Ovary (tissue), 9 donors: ENCODE data around the gene GATB. TPM values are rescaled to one million over a fixed set of nuclear protein-coding genes. Genes with fewer than 3 reads are reported as not detected.

Experiments used
- DNase-seq, 5 donors: peaks; one replicate each; pipeline ENCODE4 v3.0.0-alpha.2; 2019 to 2020
- H3K27ac ChIP-seq, 2 donors: fragments of 200-600 bp; one replicate each; pipeline versions ENCODE4 v1.5.1 to v1.8.0; 2019 to 2022
- H3K27me3 ChIP-seq: fragments of 200-600 bp; one replicate; pipeline ENCODE4 v1.8.0; 2022
- H3K36me3 ChIP-seq: fragments of 200-600 bp; sonication (generic); one replicate; pipeline ENCODE4 v1.5.1; 2019
- H3K4me1 ChIP-seq: one replicate; pipeline ENCODE4 v1.8.1; 2013; ENCODE audit warnings: mild to moderate bottlenecking, moderate library complexity; ENCODE audit not compliant: insufficient read depth
- H3K4me3 ChIP-seq: fragments of 200-600 bp; sonication (generic); one replicate; pipeline ENCODE4 v1.5.1; 2017
- H3K9me3 ChIP-seq, 2 donors: fragments of 200-600 bp in 1 of 2; sonication (generic) in 1 of 2; one replicate each; pipeline versions ENCODE4 v1.5.1 to v1.8.1; 2013 to 2019; ENCODE audit warnings: mild to moderate bottlenecking in 1 of 2, moderate library complexity in 1 of 2
- EP300 ChIP-seq: sonication (generic); formaldehyde crosslinking; IDR thresholded peaks from one replicate; pipeline ENCODE4 v1.6.1; 2017; ENCODE audit warnings: antibody characterized with exemption
- POLR2A ChIP-seq: fragments of 450-650 bp; IDR thresholded peaks from one replicate; pipeline ENCODE4 v1.6.1; 2017; ENCODE audit warnings: antibody characterized with exemption, mild to moderate bottlenecking, moderate library complexity
- WGBS, 3 donors: extraction: QIAGEN DNeasy Blood & Tissue Kit in 1 of 3; methylation state at CpG; one replicate each; pipeline versions ENCODE4 v1.1.5 to v1.1.7; 2013 to 2017; 5-methylcytosine and 5-hydroxymethylcytosine counted together
- intact Hi-C, 4 donors: fragments of 100-400 bp; cut with DNase I; formaldehyde crosslinking; loops; one replicate each; pipeline versions ENCODE4 v1.11.0 to v1.15.1; 2022 to 2023
- polyA plus RNA-seq, 2 donors: library from polyadenylated mRNA; stranded (reverse); fragments of 200-250 nt in 1 of 2; fragments of 350-450 nt in 1 of 2; fragmentation: Illumina TruSeq in 1 of 2; extraction: RNeasy Lipid Tissue Mini Kit (QIAGEN cat#74804) in 1 of 2; gene quantifications; one replicate each; pipeline ENCODE4 v1.2.3, GENCODE V29; 2013 to 2014
- total RNA-seq, 7 donors: library from RNA; depleted of rRNA in 2 of 7; stranded (reverse); fragments of >200 nt in 2 of 7; fragmentation: NEBNext Ultra II Directional in 3 of 7; extraction: Animal tissue kit (Norgen Biotek cat#: 25700) in 3 of 7; gene quantifications; one replicate each; pipeline versions ENCODE4 v1.1.0 to v1.2.4, GENCODE V29; 2016 to 2023
- TF ChIP-seq, protein P1 (sequence below), 3 donors: fragments of 450-650 bp in 2 of 3; fragments of 200-600 bp in 1 of 3; IDR thresholded peaks; one replicate each; pipeline versions ENCODE4 v1.5.1 to v1.8.0; 2016 to 2022; ENCODE audit warnings: antibody characterized with exemption in 3 of 3, mild to moderate bottlenecking in 1 of 3
- donor health status: DM: no; HTN: no; CAD: no; lungs with moderate emphysema.
- donor health status: DM: no; HTN: no; CAD: no.
- donor health status: Bipolar disorder and iron deficiency.
- donor health status: DM: yes; HTN: yes; CAD: no.
- donor health status: DM: no; HTN: no; CAD: no.
- donor health status: DM: yes; HTN: yes; CAD: no.

The GATB gene
- total and polyA plus RNA-seq, 9 donors, result 10.0 to 21.3 (median 13.0) TPM

DNA sequence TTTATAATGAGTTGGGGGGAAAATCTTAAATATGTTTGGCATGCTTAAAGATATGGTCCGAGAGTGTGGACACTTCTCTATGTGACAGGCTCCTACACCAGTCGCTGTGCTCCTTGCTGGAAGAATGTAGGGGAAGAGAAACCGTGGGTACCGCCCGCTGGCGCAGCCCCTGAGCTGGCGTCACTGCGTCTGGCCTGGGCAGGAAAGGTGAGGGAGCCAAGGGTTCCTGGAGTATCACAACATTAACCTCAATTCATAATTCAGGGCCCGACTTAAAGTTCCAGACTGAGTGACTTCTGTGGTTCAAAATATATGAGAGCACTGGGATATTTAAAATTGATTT lies 95.1 kb downstream of the GATB start:
- Histone ChIP-seq H3K36me3 (no peaks in the 10 kb centered on the region), H3K9me3 (no peaks in the 10 kb centered on the region), H3K27me3 (no peaks in the 10 kb centered on the region), H3K27ac (no peak overlapping the region), H3K4me3 (no peak overlapping the region), H3K4me1 (no peaks in the 10 kb centered on the region)
- intact Hi-C loops, result no loop called here
- 89 to 93% (median 91%) methylated on average over 9 of the region's 9 CpGs for WGBS, 3 donors
- TF ChIP-seq EP300 (no peak), POLR2A (no peak)
- TF ChIP-seq, protein P1, sequence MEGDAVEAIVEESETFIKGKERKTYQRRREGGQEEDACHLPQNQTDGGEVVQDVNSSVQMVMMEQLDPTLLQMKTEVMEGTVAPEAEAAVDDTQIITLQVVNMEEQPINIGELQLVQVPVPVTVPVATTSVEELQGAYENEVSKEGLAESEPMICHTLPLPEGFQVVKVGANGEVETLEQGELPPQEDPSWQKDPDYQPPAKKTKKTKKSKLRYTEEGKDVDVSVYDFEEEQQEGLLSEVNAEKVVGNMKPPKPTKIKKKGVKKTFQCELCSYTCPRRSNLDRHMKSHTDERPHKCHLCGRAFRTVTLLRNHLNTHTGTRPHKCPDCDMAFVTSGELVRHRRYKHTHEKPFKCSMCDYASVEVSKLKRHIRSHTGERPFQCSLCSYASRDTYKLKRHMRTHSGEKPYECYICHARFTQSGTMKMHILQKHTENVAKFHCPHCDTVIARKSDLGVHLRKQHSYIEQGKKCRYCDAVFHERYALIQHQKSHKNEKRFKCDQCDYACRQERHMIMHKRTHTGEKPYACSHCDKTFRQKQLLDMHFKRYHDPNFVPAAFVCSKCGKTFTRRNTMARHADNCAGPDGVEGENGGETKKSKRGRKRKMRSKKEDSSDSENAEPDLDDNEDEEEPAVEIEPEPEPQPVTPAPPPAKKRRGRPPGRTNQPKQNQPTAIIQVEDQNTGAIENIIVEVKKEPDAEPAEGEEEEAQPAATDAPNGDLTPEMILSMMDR (IDR thresholded peaks at IDR 0.05), result no peak
- no peak for DNase-seq

DNA sequence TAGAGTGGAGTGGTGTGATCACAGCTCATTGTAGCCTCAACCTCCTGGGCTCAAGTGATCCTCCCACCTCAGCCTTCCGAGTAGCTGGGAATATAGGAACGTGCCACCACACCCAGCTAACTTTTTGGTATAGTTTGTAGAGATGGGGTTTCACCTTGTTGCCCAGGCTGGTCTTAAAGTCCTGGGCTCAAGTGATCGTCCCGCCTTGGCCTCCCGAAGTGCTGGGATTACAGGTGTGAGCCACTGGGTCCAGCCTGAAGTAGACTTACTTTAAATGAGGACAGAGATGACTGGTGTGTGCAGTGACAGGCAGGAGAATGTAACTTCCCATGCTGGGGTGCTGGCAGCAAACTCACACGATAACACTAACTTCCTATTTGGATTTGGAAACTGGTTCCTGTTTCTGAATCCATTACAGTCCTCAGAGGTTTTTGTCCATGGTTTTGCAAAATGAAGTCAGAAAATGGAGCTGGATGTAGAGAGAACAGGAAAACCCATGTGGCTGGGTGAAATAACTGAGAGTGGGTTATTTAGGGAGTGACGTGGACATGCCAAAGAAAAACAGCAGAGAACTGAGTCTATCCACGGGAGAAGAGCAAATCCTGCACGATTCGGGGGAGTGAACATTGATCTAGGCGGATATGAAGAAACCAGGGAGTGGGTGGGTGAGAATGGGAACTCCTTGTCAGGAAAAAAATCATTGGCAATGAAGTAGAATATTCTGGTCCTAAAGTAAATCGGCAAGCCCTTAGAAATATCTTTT lies 95.6 kb downstream of the GATB start:
- H3K27ac ChIP-seq, result no peak overlapping the region
- no peak overlapping the region for H3K4me3 ChIP-seq
- H3K9me3 ChIP-seq, result no peaks in the 10 kb centered on the region
- H3K36me3 ChIP-seq, result no peaks in the 10 kb centered on the region
- H3K27me3 ChIP-seq, result no peaks in the 10 kb centered on the region
- no peak for DNase-seq
- TF ChIP-seq POLR2A (no peak), EP300 (no peak)
- TF ChIP-seq, protein P1 (IDR thresholded peaks at IDR 0.05), result no peak
- intact Hi-C loops, result no loop called here
- no peaks in the 10 kb centered on the region for H3K4me1 ChIP-seq
- 81 to 83% (median 83%) methylated on average over 12 of the region's 12 CpGs for WGBS, 3 donors

DNA sequence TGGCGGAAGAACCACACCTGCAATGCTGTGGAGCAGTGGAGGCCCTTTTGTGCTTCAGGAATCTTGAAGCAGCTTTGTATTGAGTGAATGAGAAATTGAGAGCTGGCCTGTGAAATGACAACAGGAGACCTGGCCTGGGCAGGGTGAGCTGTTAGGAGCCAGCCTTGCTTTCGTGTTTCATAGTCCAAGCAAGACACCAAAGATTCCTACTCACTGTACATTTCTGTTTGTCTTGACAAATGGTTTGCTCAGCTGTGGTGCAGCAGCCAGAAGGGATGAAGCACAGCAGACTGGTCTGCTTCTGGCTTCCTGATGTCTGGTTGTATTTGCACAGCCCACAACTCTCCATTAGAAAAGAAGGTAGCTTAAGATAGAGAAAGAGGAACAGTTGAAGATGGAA lies 96.5 kb downstream of the GATB start:
- Histone ChIP-seq H3K9me3 (no peaks in the 10 kb centered on the region), H3K4me3 (no peak overlapping the region), H3K27me3 (no peaks in the 10 kb centered on the region), H3K36me3 (no peaks in the 10 kb centered on the region), H3K4me1 (no peaks in the 10 kb centered on the region), H3K27ac (no peak overlapping the region)
- TF ChIP-seq EP300, result no peak
- no peak for TF ChIP-seq POLR2A
- TF ChIP-seq, protein P1 (IDR thresholded peaks at IDR 0.05), result no peak
- DNase-seq, result no peak
- 89 to 98% (median 94%) methylated on average over 2 of the region's 2 CpGs for WGBS, 3 donors
- intact Hi-C loops, result no loop called here

DNA sequence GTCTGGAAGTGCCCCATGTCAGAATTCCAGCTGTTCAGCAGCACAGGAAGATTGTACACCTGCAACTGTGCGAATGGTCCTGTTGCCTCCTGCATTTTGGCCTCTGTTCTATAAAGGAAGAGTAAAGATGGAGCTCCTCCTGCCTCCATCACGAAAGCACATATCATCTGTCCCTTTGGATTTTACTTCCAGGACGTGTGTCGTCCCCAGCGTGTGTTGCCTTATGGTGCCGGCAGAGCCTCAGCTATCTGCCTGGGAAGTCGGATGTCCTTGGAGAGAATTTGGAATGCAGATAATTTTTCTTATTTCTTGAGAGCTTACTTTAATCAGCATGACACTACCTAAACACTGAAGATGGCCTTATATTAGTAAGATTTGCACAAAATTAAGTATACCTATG lies 97.7 kb downstream of the GATB start:
- no peak for TF ChIP-seq EP300
- TF ChIP-seq POLR2A, result no peak
- DNase-seq, result no peak
- H3K9me3 ChIP-seq, result no peaks in the 10 kb centered on the region
- no peaks in the 10 kb centered on the region for H3K27me3 ChIP-seq
- no peaks in the 10 kb centered on the region for H3K4me1 ChIP-seq
- WGBS, 3 donors, result 39 to 68% (median 46%) methylated on average over 7 of the region's 7 CpGs
- H3K36me3 ChIP-seq, result no peaks in the 10 kb centered on the region
- intact Hi-C loops, result no loop called here
- no peak overlapping the region for H3K27ac ChIP-seq
- no peak overlapping the region for H3K4me3 ChIP-seq

DNA sequence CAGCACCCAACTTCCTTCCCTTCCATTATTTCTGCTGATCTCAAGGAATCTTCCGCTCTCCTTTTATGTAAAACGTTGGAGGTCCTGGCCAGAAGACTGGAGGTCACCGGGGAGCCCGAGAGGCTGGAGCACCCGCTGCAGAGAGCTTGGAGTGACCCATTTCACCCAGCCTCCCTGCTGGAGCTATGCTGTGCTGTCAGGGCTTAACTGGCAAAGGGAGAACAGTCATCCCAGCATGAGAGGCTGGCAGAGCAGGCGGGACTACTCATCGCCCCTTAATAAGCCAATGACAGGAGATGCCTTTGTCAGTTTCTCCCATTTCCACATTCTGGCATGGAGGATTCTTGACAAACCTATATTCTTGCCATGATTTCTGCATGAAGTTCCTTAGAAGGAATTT lies 98.9 kb downstream of the GATB start:
- DNase-seq, result no peak
- no peak overlapping the region for H3K27ac ChIP-seq
- no peaks in the 10 kb centered on the region for H3K27me3 ChIP-seq
- no peak overlapping the region for H3K4me3 ChIP-seq
- H3K9me3 ChIP-seq, result no peaks in the 10 kb centered on the region
- 83 to 93% (median 89%) methylated on average over 7 of the region's 7 CpGs for WGBS, 3 donors
- no peaks in the 10 kb centered on the region for H3K4me1 ChIP-seq
- intact Hi-C loops, result no loop called here
- H3K36me3 ChIP-seq, result no peaks in the 10 kb centered on the region
- TF ChIP-seq, protein P1 (IDR thresholded peaks at IDR 0.05), result no peak
- no peak for TF ChIP-seq POLR2A
